AG10803 (cell line): ENCODE measurements around the gene NPIPA1.
"Not testable (repeated sequence)": the region's sequence is repeated elsewhere in the genome, so short reads cannot be mapped to it uniquely, and the experiment has no call there.

Source experiments
- DNase-seq: peaks from one replicate; pipeline ENCODE4 v3.0.0; 2010; ENCODE audit warnings: low read depth
- H3K4me3 ChIP-seq: 2 replicates; pipeline ENCODE4 v1.5.1; 2011; ENCODE audit warnings: mild to moderate bottlenecking, low read length, control low read depth

The NPIPA1 gene

GRCh38 chr16:14937143-14937542 lies at the start of gene NPIPA1:
NPIPA1 (plus strand) TSS chr16:14937443; CDS start chr16:14937443, 0 bp downstream.
- not testable (repeated sequence) for H3K4me3 ChIP-seq, DNase-seq

GRCh38 chr16:14892111-14892510 lies 45.1 kb upstream of the NPIPA1 start:
- not testable (repeated sequence) for DNase-seq, H3K4me3 ChIP-seq

GRCh38 chr16:14895382-14895781 lies 41.9 kb upstream of the NPIPA1 start:
- DNase-seq, H3K4me3 ChIP-seq: not testable (repeated sequence)

- H3K4me3 ChIP-seq, DNase-seq: not testable (repeated sequence)
Measured at GRCh38 chr16:14896023-14896422, 41.2 kb upstream of the NPIPA1 start.

GRCh38 chr16:14897006-14897664 lies 40.1 kb upstream of the NPIPA1 start:
- not testable (repeated sequence) for DNase-seq

GRCh38 chr16:14898162-14898561 lies 39.1 kb upstream of the NPIPA1 start:
- not testable (repeated sequence) for DNase-seq

More at GRCh38 chr16:14897006-14897664, 40.1 kb upstream of the NPIPA1 start:
- not testable (repeated sequence) for H3K4me3 ChIP-seq

GRCh38 chr16:14903191-14903957 lies 33.9 kb upstream of the NPIPA1 start:
- peak; percentile 6 for DNase-seq

More at GRCh38 chr16:14898162-14898561, 39.1 kb upstream of the NPIPA1 start:
- H3K4me3 ChIP-seq: not testable (repeated sequence)

GRCh38 chr16:14909744-14910143 lies 27.5 kb upstream of the NPIPA1 start:
- H3K4me3 ChIP-seq, DNase-seq: not testable (repeated sequence)

More at GRCh38 chr16:14903191-14903957, 33.9 kb upstream of the NPIPA1 start:
- H3K4me3 ChIP-seq: not testable (repeated sequence)

GRCh38 chr16:14910833-14911629 lies 26.2 kb upstream of the NPIPA1 start:
- not testable (repeated sequence) for DNase-seq, H3K4me3 ChIP-seq

GRCh38 chr16:14911954-14912353 lies 25.3 kb upstream of the NPIPA1 start:
- DNase-seq: not testable (repeated sequence)

GRCh38 chr16:14912588-14912987 lies 24.7 kb upstream of the NPIPA1 start:
- not testable (repeated sequence) for H3K4me3 ChIP-seq, DNase-seq

More at GRCh38 chr16:14911954-14912353, 25.3 kb upstream of the NPIPA1 start:
- peak overlapping the region; percentile 49 for H3K4me3 ChIP-seq

- DNase-seq, H3K4me3 ChIP-seq: not testable (repeated sequence)
Measured at GRCh38 chr16:14918504-14918903, 18.7 kb upstream of the NPIPA1 start.

GRCh38 chr16:14919837-14920600 lies 17.2 kb upstream of the NPIPA1 start:
- DNase-seq, H3K4me3 ChIP-seq: not testable (repeated sequence)

- not testable (repeated sequence) for DNase-seq, H3K4me3 ChIP-seq
Measured at GRCh38 chr16:14922285-14922684, 15.0 kb upstream of the NPIPA1 start.

- DNase-seq, H3K4me3 ChIP-seq: not testable (repeated sequence)
Measured at GRCh38 chr16:14922968-14923367, 14.3 kb upstream of the NPIPA1 start.

GRCh38 chr16:14923394-14924088 lies 13.7 kb upstream of the NPIPA1 start:
- not testable (repeated sequence) for DNase-seq, H3K4me3 ChIP-seq

- not testable (repeated sequence) for DNase-seq, H3K4me3 ChIP-seq
Measured at GRCh38 chr16:14924359-14924758, 12.9 kb upstream of the NPIPA1 start.

- H3K4me3 ChIP-seq, DNase-seq: not testable (repeated sequence)
Measured at GRCh38 chr16:14924982-14925381, 12.3 kb upstream of the NPIPA1 start.
